GM04504 (cell line): ENCODE data around the gene MAPK12.

Experiments
- DNase-seq: peaks from one replicate; pipeline ENCODE4 v3.0.0-alpha.2; 2012; ENCODE audit warnings: low read depth

The MAPK12 gene

GRCh38 chr22:50252082-50253045, 9.1 kb downstream of the MAPK12 start:
- no peak for DNase-seq

DNA sequence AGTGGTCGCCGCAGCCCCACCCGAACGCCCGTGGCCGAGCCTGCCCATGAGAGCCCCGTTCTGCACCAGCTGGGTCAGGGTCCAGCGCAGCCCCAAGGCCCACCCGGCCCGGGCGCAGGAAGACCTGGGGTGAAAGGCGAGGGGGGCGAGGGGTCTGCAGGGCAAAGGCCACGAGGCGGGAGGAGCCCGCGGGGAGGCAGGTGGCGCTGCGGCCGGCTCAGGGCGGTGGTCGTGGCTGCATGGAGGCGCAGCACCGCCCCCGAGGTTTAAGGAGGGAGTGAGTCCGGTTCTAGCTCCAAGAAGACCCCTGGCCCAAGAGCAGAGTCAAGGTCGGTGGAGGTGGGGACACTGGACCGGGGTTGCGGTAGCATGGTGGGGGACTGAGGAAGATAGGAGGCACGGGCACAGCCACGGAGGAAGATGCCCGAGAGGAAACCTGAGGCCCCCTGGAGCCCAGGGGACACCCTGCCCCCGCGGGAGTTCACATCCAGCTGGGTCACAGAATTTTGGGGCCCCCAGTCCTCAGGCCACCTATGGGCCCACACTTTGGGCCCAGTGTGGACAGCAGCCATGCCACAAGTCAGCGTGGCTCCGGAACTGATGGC, 9.9 kb downstream of the MAPK12 start:
- no peak for DNase-seq

GRCh38 chr22:50250555-50251476, 10.7 kb downstream of the MAPK12 start, which contains the start of gene HDAC10:
Gene HDAC10 (minus strand): TSS chr22:50251265. CDS start chr22:50251032, 233 bp downstream.
- peak; percentile 58 for DNase-seq

DNA sequence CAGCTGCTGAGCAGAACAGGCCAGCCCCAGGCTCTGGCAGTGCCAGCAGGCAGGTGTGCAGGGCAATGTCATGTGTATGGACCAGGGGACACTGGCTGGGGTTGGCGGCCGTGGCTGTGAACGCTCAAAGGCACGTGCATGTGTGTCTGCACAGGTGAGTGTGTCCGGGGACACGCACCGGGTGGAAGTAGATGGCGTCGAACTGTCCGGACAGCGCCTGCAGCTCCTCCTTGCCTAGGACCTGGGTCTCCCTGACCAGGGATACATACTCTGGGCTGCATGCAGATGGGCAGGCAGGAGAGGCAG, 11.3 kb downstream of the MAPK12 start:
- DNase-seq, result no peak

DNA sequence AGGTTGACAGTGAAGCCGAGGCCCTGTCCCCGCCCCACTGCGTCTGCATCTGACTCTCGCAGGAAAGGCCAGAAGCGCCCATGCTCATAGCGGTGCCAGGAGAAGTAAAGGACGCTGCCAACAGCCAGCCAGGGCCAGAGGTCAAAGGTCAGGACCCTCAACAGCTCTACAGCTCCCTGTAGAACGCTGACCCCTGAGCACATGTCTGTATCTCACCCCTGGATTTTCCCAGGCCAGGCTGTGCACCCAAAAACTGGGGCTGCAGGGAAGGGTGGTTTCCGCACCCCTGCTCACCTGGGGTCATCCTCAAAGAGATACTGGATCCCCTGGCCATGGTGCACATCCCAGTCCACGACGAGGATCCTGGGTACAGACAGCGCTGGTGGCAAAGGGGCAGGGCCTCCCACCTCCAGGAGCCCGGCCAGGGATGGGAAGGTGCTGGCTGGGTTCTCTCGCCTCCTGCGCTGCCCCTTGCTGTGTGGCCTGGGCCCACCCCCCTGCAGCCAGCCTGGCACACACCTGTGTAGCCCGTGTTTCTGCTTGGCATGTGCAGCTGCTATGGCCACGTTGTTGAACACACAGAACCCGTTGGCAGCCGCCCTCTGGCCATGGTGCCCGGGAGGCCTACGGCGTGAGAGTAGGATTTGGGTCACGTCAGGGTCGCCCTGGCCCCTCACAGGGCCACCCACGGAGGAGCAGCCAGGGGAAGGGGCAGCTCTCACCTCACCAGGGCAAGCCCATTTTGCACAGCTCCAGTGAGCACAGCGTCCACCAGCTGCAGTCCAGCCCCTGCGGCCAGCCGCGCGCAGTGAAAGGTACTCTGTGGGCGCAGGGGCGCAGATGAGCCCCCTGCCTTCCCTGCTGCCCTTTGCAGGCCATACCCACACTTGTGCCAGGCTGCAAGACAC, 11.9 kb downstream of the MAPK12 start:
- DNase-seq, result no peak

DNA sequence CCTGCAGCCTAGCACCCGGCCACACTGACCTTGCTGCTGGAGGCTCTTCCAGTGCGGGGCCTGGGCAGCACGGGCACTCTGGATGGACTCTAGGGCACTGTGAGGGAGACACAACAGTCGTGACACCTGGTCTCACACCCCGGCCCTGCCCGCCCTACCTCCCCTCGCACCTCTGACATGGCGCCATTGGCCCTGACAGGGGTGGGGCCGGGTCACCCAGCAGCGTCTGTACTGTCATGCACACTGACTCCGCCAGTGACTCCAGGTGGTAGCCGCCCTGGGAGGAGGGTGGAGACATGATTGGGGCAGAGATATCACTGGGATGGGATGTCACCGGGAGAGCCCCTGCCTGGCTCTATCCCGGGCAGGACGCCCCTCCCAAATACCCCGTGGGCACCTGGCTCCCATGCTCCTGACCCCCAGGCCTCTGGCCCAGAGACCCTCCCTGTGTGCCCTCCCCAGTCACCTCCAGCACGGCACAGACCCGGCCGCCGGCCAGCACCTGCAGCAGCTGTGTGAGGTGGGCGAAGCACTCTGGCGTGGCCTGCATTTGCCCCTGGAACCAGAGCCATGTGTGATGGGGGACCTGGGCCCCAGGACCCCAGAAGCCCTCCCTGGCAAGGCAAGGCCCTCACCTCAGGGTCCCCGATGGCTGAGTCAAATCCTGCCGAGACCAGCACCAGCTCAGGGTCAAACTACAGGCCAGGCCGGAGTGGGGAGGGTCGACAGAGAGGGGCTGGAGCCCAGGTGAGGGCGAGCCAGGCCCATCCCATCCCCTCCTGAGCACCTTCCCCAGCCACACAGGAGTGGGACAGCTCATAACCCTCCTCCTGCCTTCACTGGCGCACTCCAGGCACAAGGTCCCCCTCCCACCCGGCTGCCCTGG, 13.0 kb downstream of the MAPK12 start:
- no peak for DNase-seq

GRCh38 chr22:50247748-50248147, 13.7 kb downstream of the MAPK12 start:
- DNase-seq, result no peak

GRCh38 chr22:50246242-50247175, 15.0 kb downstream of the MAPK12 start:
- no peak for DNase-seq

DNA sequence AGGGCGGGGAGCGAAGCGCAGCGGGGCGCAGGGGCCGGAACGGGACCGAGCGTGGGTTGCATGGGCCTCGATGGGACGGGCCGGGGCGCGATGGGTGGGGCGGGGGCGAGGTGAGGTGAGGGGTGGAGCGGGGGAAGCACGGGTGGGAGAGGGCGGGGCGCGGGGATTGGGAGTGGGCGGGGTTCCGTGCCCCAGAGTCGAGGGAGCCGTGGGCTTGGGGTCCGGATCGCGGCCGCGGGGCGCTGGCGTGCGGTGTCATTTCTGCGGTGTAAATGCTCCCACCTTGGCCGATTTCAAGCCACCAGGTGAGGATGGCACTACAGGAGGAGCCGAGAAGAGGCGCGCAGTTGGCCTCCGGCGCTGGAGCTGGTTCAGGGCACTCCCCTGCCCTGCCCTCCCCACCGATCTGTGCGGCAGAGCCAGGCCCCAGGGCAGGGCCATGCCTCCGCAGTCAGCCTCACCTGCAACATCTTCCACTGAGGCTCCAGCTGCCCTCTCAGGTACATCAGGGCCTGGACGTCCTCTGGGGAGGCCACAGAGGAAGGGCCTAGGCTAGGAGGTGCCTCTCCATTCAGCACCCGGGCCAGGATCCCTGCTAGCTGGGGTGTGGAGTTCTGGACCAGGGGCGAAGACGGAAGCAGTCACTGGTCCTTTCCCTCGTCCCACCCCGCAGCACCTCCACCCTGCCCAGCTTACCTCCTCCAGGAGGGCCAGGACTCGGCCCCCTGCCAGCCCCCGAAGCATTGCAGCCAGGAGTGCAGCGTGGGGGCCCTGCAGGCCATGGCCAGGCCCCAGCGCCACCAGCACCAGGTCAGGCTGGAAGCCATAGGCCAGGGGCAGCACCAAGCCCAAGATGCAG, 16.0 kb downstream of the MAPK12 start:
- no peak for DNase-seq

DNA sequence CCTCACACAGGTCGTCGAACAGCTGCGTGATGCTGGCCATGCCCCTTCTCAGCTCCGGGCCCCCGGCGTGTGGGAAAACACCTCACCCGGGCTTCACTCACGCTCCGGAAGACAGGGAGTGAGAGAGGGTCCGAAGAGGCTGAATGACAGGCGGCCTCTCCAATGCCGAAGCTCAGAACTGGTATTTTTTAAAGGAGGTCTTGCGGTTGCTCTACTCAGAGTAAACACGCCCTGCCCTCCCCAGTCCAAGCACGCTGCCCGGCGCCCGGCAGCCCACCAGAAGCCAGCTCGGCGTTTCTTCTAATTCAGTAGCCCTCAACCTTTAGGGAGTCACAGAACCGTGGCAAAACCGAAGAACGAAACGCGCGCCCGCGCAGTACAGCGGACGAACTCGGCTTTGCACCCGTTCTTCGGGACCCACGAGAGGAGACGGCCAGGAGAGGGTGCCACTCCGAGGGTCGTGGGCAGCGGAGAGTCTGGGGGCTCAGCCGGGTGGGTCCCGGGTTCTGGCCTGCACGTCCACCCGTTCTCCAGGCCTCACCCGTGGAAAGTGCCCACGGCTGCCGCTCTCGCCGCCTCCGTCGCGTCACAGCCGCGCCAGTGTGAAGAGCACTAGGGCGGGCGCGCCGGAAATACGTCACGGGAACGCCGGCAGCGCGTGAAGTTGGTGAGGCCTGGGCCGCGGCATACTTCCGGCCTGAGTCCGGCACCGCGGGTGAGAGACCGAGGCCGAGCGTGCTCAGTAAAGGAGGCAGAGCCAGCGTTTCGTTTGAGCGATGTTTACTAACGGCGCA, 16.9 kb downstream of the MAPK12 start, which contains the start of gene TUBGCP6:
TUBGCP6 (minus strand) TSS at position 604 of the 794 bp plus-strand sequence; CDS start at position 40, 564 bp downstream.
- DNase-seq, result peak; percentile 83

- no peak for DNase-seq
These were observed 17.6 kb downstream of the MAPK12 start for GRCh38 chr22:50243685-50244419.

GRCh38 chr22:50242406-50242949, 19.0 kb downstream of the MAPK12 start:
- no peak for DNase-seq

- DNase-seq, result no peak
These were observed 22.7 kb downstream of the MAPK12 start for GRCh38 chr22:50238755-50239154.

GRCh38 chr22:50236731-50237409, 24.6 kb downstream of the MAPK12 start:
- no peak for DNase-seq

DNA sequence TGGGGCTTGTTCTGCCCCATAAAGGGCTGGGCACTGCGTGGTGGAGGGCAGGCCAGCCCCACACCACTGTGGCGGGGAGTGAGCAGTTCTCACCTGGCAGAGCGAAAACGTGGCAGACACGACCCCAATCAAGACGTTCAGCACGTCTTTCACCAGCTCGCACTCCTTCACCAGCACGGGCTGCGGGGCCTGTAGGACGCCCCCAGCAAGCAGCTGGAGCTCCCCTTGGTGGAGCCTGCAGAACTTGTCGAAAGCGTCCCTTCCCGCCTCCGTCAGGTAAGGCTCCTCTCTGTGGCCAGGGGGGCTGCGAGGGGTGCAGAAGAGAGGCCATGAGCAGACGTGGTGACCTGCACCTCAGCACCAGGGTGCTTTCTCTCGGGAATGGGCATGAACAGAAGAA, 28.3 kb downstream of the MAPK12 start:
- no peak for DNase-seq
